H1 (cell line): ENCODE data around the gene AHNAK2. TPM values are rescaled to one million over a fixed set of nuclear protein-coding genes. Genes with fewer than 3 reads are reported as not detected.

Source experiments
- CREB1 ChIP-seq: IDR thresholded peaks from 2 replicates; pipeline ENCODE4 v1.6.1; 2012; ENCODE audit warnings: inconsistent platforms
- EGR1 ChIP-seq: IDR thresholded peaks from 2 replicates; pipeline ENCODE4 v1.6.1; 2011; ENCODE audit warnings: low read depth, low read length, borderline replicate concordance
- KDM4A ChIP-seq: IDR thresholded peaks from one replicate; pipeline ENCODE4 v1.7.1; 2012; ENCODE audit warnings: low read depth, mild to moderate bottlenecking, moderate library complexity, low read length, inconsistent platforms; ENCODE audit not compliant: severe bottlenecking
- TAF7 ChIP-seq: optimal IDR thresholded peaks from 2 replicates; pipeline ENCODE3; 2011; ENCODE audit warnings: low read depth, mild to moderate bottlenecking, inconsistent platforms, low read length, moderate library complexity, borderline replicate concordance
- polyA plus RNA-seq, 7 experiments: library from polyadenylated mRNA; depleted of rRNA in 3 of 7; stranded (reverse) in 5 of 7; unstranded in 2 of 7; fragments of >200 nt in 5 of 7; fragments of 200-250 nt in 2 of 7; gene quantifications; 1 replicate in 5 of 7; 2 replicates in 1 of 7; 4 replicates in 1 of 7; pipeline versions ENCODE4 v1.2.1 to v1.2.3, GENCODE V29; 2011 to 2013; ENCODE audit warnings: missing spikeins in 2 of 7, mixed read lengths in 2 of 7
- total RNA-seq: library from RNA; stranded (reverse); fragmentation: NEBNext Ultra II Directional; extraction: Animal tissue kit (Norgen Biotek cat#: 25700); gene quantifications from 2 replicates; pipeline ENCODE4 v1.2.1, GENCODE V29; 2021
- TF ChIP-seq, protein P1 (sequence below): IDR thresholded peaks from 2 replicates; pipeline ENCODE4 v1.6.1; 2012; ENCODE audit warnings: inconsistent platforms

Gene AHNAK2
- total and polyA plus RNA-seq, 2 of the 8 experiments (the other 6 are each of a cell fraction or from before 2014, with no cell fraction given) = 0.95 to 2.0 TPM

GRCh38 chr14:104928391-104929133, 49.6 kb downstream of the AHNAK2 start (continued):
- no peak for TF ChIP-seq EGR1
- no peak for TF ChIP-seq CREB1
- no peak for TF ChIP-seq TAF7
- TF ChIP-seq KDM4A = no peak
- TF ChIP-seq, protein P1, sequence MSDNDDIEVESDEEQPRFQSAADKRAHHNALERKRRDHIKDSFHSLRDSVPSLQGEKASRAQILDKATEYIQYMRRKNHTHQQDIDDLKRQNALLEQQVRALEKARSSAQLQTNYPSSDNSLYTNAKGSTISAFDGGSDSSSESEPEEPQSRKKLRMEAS = no peak
- TF ChIP-seq, all 59 proteins: peak for 0
